AG04449 (cell line): Measurements from ENCODE around the gene GALNT2.
A peak's percentile ranks its signal among the peaks of the same experiment; 100 is the strongest.

Experiments
- CTCF ChIA-PET: fragments of 350-600 bp; formaldehyde crosslinking; extraction: SDS; loops from one replicate; lab custom pipeline; 2021; ENCODE audit warnings: antibody characterized with exemption; lab: Yijun Ruan, JAX
- POLR2A ChIA-PET: fragments of 400-600, 350-600 bp; formaldehyde crosslinking; extraction: SDS; loops from one replicate; lab custom pipeline; 2020; ENCODE audit warnings: antibody characterized with exemption, inconsistent platforms; lab: Yijun Ruan, JAX
- DNase-seq: peaks from one replicate; pipeline ENCODE4 v3.0.0-alpha.2; 2010; ENCODE audit warnings: low read depth, low spot score
- H3K4me3 ChIP-seq: 2 replicates; pipeline ENCODE4 v1.5.1; 2011; ENCODE audit warnings: low read depth, mild to moderate bottlenecking, control low read depth, low read length
- CTCF ChIP-seq: IDR thresholded peaks from one replicate; pipeline ENCODE4 v1.5.1; 2011; ENCODE audit warnings: mild to moderate bottlenecking, moderate library complexity, low read length, control low read depth, inconsistent platforms; ENCODE audit not compliant: insufficient read depth; ENCODE audit errors: missing control alignments

The GALNT2 gene

GRCh38 chr1:230066466-230067404, at the start of gene GALNT2:
Gene GALNT2 (plus strand): TSS chr1:230067238. CDS start chr1:230067281, 43 bp downstream.
- CTCF ChIA-PET = interaction anchor here (0.6 to 0.7 kb wide), 2 partner anchors 167 to 353 kb away, joined by 3 read pairs; no protein-coding TSS in a partner anchor
- peak within 1 kb of the TSS; percentile 88 for H3K4me3 ChIP-seq
- TF ChIP-seq CTCF = no peak
- POLR2A ChIA-PET = interaction anchor here (0.9 to 1.0 kb wide), 3 partner anchors 13 to 139 kb away, joined by 3 to 5 read pairs (median 3); no protein-coding TSS in a partner anchor
- DNase-seq = no peak

GRCh38 chr1:230020451-230020850, 46.6 kb upstream of the GALNT2 start:
- POLR2A ChIA-PET = no interaction called here
- CTCF ChIA-PET = no interaction called here

GRCh38 chr1:230022666-230023380, 44.2 kb upstream of the GALNT2 start:
- no peak for DNase-seq

More at GRCh38 chr1:230020451-230020850, 46.6 kb upstream of the GALNT2 start:
- no peak for TF ChIP-seq CTCF
- H3K4me3 ChIP-seq = no peak overlapping the region
- DNase-seq = no peak

GRCh38 chr1:230025686-230026085, 41.4 kb upstream of the GALNT2 start:
- TF ChIP-seq CTCF = no peak
- no peak overlapping the region for H3K4me3 ChIP-seq
- ChIA-PET CTCF (no interaction called here), POLR2A (no interaction called here)
- no peak for DNase-seq

More at GRCh38 chr1:230022666-230023380, 44.2 kb upstream of the GALNT2 start:
- no peak for TF ChIP-seq CTCF
- ChIA-PET POLR2A (no interaction called here), CTCF (no interaction called here)
- H3K4me3 ChIP-seq = no peak overlapping the region

GRCh38 chr1:230026139-230026538, 40.9 kb upstream of the GALNT2 start:
- CTCF ChIA-PET = no interaction called here
- no peak for DNase-seq
- TF ChIP-seq CTCF = no peak
- POLR2A ChIA-PET = no interaction called here
- H3K4me3 ChIP-seq = no peak overlapping the region

- ChIA-PET POLR2A (no interaction called here), CTCF (no interaction called here)
- H3K4me3 ChIP-seq = no peak overlapping the region
- DNase-seq = no peak
- no peak for TF ChIP-seq CTCF
These were observed 40.5 kb upstream of the GALNT2 start for GRCh38 chr1:230026572-230026971.
